ENCODE results near the gene FGF19. TPM values are rescaled to one million over a fixed set of nuclear protein-coding genes. Genes with fewer than 3 reads are reported as not detected.

FGF19 gene
- not detected in 2 replicates for total RNA-seq (2012; rRNA removed)

- no peak within 1 kb of the TSS for H3K4me2 ChIP-seq (ENCODE audit: low read length)
- H3K4me3 ChIP-seq (ENCODE audit: low read length) = no peak within 1 kb of the TSS
- H3K27me3 ChIP-seq (ENCODE audit: control insufficient read depth, insufficient read depth, low read length) = peaks cover 84% of the 10 kb centered on the region
- no peaks in the 10 kb centered on the region for H3K36me3 ChIP-seq (ENCODE audit: insufficient read depth, low read length)
- no peak within 1 kb of the TSS for H3K9ac ChIP-seq (ENCODE audit: low read depth, low read length)
- H3K9me3 ChIP-seq (replicated peaks; ENCODE audit: low read length) = no peaks in the 10 kb centered on the region
- H3K4me1 ChIP-seq (ENCODE audit: control insufficient read depth, insufficient read depth, low read length) = peaks cover 12% of the 10 kb centered on the region
These were observed at the start of gene FGF19 for GRCh38 chr11:69703768-69704507. TSS of gene FGF19 (minus strand) at chr11:69704022. CDS start at chr11:69703876, 146 bp downstream.

- peaks cover 23% of the 10 kb centered on the region for H3K27me3 ChIP-seq (ENCODE audit: control insufficient read depth, insufficient read depth, low read length)
- no peaks in the 10 kb centered on the region for H3K4me1 ChIP-seq (ENCODE audit: control insufficient read depth, insufficient read depth, low read length)
- H3K36me3 ChIP-seq (ENCODE audit: insufficient read depth, low read length) = no peaks in the 10 kb centered on the region
- no peak overlapping the region for H3K4me2 ChIP-seq (ENCODE audit: low read length)
- H3K9ac ChIP-seq (ENCODE audit: low read depth, low read length) = no peak overlapping the region
- no peak overlapping the region for H3K4me3 ChIP-seq (ENCODE audit: low read length)
- no peaks in the 10 kb centered on the region for H3K9me3 ChIP-seq (replicated peaks; ENCODE audit: low read length)
These were observed 49.1 kb upstream of the FGF19 start for GRCh38 chr11:69752890-69753289.

- Histone ChIP-seq H3K9me3 (replicated peaks; ENCODE audit: low read length) (no peaks in the 10 kb centered on the region), H3K9ac (ENCODE audit: low read depth, low read length) (no peak overlapping the region)
These were observed 47.2 kb upstream of the FGF19 start for GRCh38 chr11:69750875-69751597.

GRCh38 chr11:69750108-69750850, 46.5 kb upstream of the FGF19 start:
- no peak overlapping the region for H3K4me2 ChIP-seq (ENCODE audit: low read length)
- H3K36me3 ChIP-seq (ENCODE audit: insufficient read depth, low read length) = no peaks in the 10 kb centered on the region
- H3K4me1 ChIP-seq (ENCODE audit: control insufficient read depth, insufficient read depth, low read length) = no peaks in the 10 kb centered on the region
- no peak overlapping the region for H3K9ac ChIP-seq (ENCODE audit: low read depth, low read length)
- H3K4me3 ChIP-seq (ENCODE audit: low read length) = no peak overlapping the region
- no peaks in the 10 kb centered on the region for H3K9me3 ChIP-seq (replicated peaks; ENCODE audit: low read length)
- peaks cover 40% of the 10 kb centered on the region for H3K27me3 ChIP-seq (ENCODE audit: control insufficient read depth, insufficient read depth, low read length)

More at GRCh38 chr11:69750875-69751597, 47.2 kb upstream of the FGF19 start:
- Histone ChIP-seq H3K36me3 (ENCODE audit: insufficient read depth, low read length) (no peaks in the 10 kb centered on the region), H3K4me2 (ENCODE audit: low read length) (no peak overlapping the region), H3K27me3 (ENCODE audit: control insufficient read depth, insufficient read depth, low read length) (peaks cover 33% of the 10 kb centered on the region), H3K4me3 (ENCODE audit: low read length) (no peak overlapping the region), H3K4me1 (ENCODE audit: control insufficient read depth, insufficient read depth, low read length) (no peaks in the 10 kb centered on the region)

GRCh38 chr11:69748637-69749036, 44.8 kb upstream of the FGF19 start:
- no peaks in the 10 kb centered on the region for H3K9me3 ChIP-seq (replicated peaks; ENCODE audit: low read length)
- no peak overlapping the region for H3K9ac ChIP-seq (ENCODE audit: low read depth, low read length)
- peaks cover 41% of the 10 kb centered on the region for H3K27me3 ChIP-seq (ENCODE audit: control insufficient read depth, insufficient read depth, low read length)

GRCh38 chr11:69746752-69747742, 43.2 kb upstream of the FGF19 start:
- no peaks in the 10 kb centered on the region for H3K36me3 ChIP-seq (ENCODE audit: insufficient read depth, low read length)
- H3K9me3 ChIP-seq (replicated peaks; ENCODE audit: low read length) = no peaks in the 10 kb centered on the region
- H3K4me3 ChIP-seq (ENCODE audit: low read length) = no peak overlapping the region
- H3K27me3 ChIP-seq (ENCODE audit: control insufficient read depth, insufficient read depth, low read length) = peaks cover 43% of the 10 kb centered on the region
- H3K4me2 ChIP-seq (ENCODE audit: low read length) = no peak overlapping the region
- peaks cover 3% of the 10 kb centered on the region for H3K4me1 ChIP-seq (ENCODE audit: control insufficient read depth, insufficient read depth, low read length)
- H3K9ac ChIP-seq (ENCODE audit: low read depth, low read length) = no peak overlapping the region

More at GRCh38 chr11:69748637-69749036, 44.8 kb upstream of the FGF19 start:
- Histone ChIP-seq H3K4me2 (ENCODE audit: low read length) (no peak overlapping the region), H3K4me1 (ENCODE audit: control insufficient read depth, insufficient read depth, low read length) (peaks cover 3% of the 10 kb centered on the region), H3K4me3 (ENCODE audit: low read length) (no peak overlapping the region), H3K36me3 (ENCODE audit: insufficient read depth, low read length) (no peaks in the 10 kb centered on the region)

GRCh38 chr11:69746140-69746539, 42.3 kb upstream of the FGF19 start:
- no peaks in the 10 kb centered on the region for H3K9me3 ChIP-seq (replicated peaks; ENCODE audit: low read length)
- peaks cover 3% of the 10 kb centered on the region for H3K4me1 ChIP-seq (ENCODE audit: control insufficient read depth, insufficient read depth, low read length)
- no peak overlapping the region for H3K4me2 ChIP-seq (ENCODE audit: low read length)
- H3K36me3 ChIP-seq (ENCODE audit: insufficient read depth, low read length) = no peaks in the 10 kb centered on the region
- no peak overlapping the region for H3K9ac ChIP-seq (ENCODE audit: low read depth, low read length)
- peaks cover 43% of the 10 kb centered on the region for H3K27me3 ChIP-seq (ENCODE audit: control insufficient read depth, insufficient read depth, low read length)
- no peak overlapping the region for H3K4me3 ChIP-seq (ENCODE audit: low read length)

GRCh38 chr11:69745201-69745600, 41.4 kb upstream of the FGF19 start:
- Histone ChIP-seq H3K9me3 (replicated peaks; ENCODE audit: low read length) (no peaks in the 10 kb centered on the region), H3K4me1 (ENCODE audit: control insufficient read depth, insufficient read depth, low read length) (peaks cover 3% of the 10 kb centered on the region), H3K4me2 (ENCODE audit: low read length) (no peak overlapping the region), H3K36me3 (ENCODE audit: insufficient read depth, low read length) (no peaks in the 10 kb centered on the region), H3K27me3 (ENCODE audit: control insufficient read depth, insufficient read depth, low read length) (peaks cover 41% of the 10 kb centered on the region), H3K4me3 (ENCODE audit: low read length) (no peak overlapping the region), H3K9ac (ENCODE audit: low read depth, low read length) (no peak overlapping the region)

GRCh38 chr11:69744435-69744834, 40.6 kb upstream of the FGF19 start:
- no peaks in the 10 kb centered on the region for H3K36me3 ChIP-seq (ENCODE audit: insufficient read depth, low read length)
- H3K4me3 ChIP-seq (ENCODE audit: low read length) = no peak overlapping the region
- H3K4me2 ChIP-seq (ENCODE audit: low read length) = no peak overlapping the region
- no peaks in the 10 kb centered on the region for H3K9me3 ChIP-seq (replicated peaks; ENCODE audit: low read length)
- peaks cover 3% of the 10 kb centered on the region for H3K4me1 ChIP-seq (ENCODE audit: control insufficient read depth, insufficient read depth, low read length)
- H3K27me3 ChIP-seq (ENCODE audit: control insufficient read depth, insufficient read depth, low read length) = peaks cover 37% of the 10 kb centered on the region
- no peak overlapping the region for H3K9ac ChIP-seq (ENCODE audit: low read depth, low read length)

GRCh38 chr11:69734841-69735240, 31.0 kb upstream of the FGF19 start:
- H3K36me3 ChIP-seq (ENCODE audit: insufficient read depth, low read length) = no peaks in the 10 kb centered on the region
- no peak overlapping the region for H3K4me3 ChIP-seq (ENCODE audit: low read length)
- peaks cover 3% of the 10 kb centered on the region for H3K9me3 ChIP-seq (replicated peaks; ENCODE audit: low read length)
- H3K4me1 ChIP-seq (ENCODE audit: control insufficient read depth, insufficient read depth, low read length) = no peaks in the 10 kb centered on the region
- no peak overlapping the region for H3K9ac ChIP-seq (ENCODE audit: low read depth, low read length)
- no peak overlapping the region for H3K4me2 ChIP-seq (ENCODE audit: low read length)
- H3K27me3 ChIP-seq (ENCODE audit: control insufficient read depth, insufficient read depth, low read length) = peaks cover 10% of the 10 kb centered on the region

All from skeletal muscle satellite cell (primary cell).